CD4-positive, alpha-beta T cell treated with Interleukin-4 for 4 hours (primary cell): ENCODE data around the gene ESRRG.
"Not testable (repeated sequence)": the region's sequence is repeated elsewhere in the genome, so short reads cannot be mapped to it uniquely, and the experiment has no call there.

Experiments used
- DNase-seq: peaks from one replicate; pipeline ENCODE4 v3.0.0-alpha.2; 2020

The ESRRG gene

DNA sequence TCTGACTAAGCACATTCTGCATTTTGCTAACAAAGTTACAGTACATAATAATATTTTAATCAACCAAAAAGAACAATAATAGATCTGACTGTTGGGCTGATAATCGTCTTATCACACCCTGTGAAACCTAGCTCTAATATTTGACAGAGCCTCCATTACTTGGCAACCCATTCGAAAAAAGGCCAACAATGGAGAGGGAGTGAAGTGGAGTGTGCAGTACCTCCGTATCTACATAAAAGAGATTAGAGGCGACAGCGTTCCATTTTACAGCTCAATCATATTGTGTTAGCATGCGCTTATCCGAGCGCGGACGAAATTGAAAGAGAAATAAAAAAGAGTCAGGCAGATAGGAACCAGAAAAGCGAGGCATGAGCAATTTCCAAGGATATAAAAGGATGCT, 162.7 kb downstream of the ESRRG start:
- DNase-seq = no peak

DNA sequence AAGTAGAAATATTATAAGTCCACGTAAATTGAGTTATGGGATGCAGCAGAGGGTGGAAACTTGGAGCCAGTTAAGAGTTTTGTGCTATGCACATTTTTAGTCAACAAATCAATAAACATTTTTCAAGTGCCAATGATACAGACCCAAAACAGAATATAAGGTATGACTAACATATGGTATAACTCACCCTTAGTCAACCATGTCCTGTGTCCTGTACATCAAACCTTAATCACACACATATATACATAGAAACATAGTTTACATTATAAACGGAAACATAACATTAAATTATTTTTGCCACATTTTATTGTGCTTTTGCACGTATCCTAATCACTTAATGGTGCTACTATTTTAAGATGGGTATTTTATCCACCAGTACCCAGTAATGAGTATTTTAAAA, 163.9 kb downstream of the ESRRG start:
- no peak for DNase-seq

DNA sequence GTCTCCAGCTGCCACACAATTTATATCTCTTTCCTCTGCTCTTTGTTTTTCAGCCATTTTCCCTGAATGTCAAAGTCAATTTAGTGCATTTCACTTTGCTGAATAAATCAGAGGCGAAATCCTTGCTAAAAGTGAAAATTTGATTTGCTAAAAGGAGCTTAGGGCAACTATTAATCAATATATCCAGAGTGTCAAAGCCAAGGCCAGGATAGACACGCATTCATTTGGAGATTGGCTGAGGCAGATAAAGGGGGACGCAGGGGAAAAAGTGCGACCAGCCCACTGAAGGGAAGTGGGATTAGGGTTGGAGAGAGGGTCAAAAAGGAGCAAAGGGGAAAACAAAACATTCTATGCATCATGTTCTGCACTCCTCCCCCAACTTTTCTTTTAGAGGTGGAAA, 167.6 kb downstream of the ESRRG start:
- DNase-seq = no peak

DNA sequence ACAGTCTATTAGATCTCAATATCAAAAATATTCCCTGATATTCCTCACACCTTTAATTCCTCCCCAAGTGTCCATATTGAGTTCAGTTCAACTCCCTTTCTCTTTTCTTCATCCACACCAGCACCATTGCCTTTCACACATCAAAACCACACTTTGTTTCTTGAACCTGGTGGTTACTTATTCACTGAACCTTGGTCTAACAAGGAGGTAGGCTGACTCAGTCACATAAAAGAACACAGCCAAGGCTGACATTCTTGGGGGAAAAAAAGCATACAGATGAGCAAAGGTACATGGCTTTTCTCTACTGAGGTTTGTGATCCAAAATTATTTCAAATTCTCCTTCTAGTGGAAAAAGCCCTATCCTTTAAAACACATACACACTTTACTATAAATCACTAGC, 168.3 kb downstream of the ESRRG start:
- no peak for DNase-seq

DNA sequence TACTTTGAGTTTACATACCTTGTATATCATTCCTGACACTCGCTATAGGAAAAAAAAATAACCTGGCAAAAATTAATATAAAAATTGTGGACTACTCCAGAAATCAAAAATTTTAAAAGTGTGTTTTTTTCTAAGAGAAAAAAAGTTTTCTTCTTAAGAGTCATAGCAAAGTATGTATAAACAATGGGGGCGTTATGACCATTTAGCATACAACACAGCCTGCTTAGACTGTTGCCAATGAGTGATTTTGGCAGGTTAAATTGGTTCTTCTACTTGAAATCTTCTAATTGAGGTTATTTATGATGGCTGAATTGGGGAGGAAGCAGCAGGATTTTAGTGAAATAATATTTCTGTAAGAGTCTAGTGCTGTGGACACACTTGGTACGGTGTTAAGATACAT, 169.5 kb downstream of the ESRRG start:
- DNase-seq = no peak

DNA sequence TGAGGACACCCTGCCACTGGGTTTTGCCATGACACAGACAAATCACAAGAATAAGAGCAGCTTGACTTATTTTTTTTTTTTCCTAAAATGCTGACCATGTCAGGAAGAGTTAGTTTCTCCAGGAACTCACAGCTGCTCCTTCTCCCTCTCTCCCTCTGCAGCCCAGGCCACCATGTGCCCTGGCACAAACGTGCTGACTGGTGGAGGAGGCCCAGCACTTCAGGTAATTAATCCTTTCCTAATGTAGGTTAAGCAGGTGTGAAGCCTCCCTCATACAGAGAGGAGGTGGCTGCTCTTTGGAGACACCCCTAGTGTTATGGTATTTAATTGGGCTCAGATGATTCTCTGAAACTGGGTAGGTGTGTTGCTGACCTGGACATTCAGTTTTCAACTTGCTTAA, 170.2 kb downstream of the ESRRG start:
- DNase-seq = no peak

DNA sequence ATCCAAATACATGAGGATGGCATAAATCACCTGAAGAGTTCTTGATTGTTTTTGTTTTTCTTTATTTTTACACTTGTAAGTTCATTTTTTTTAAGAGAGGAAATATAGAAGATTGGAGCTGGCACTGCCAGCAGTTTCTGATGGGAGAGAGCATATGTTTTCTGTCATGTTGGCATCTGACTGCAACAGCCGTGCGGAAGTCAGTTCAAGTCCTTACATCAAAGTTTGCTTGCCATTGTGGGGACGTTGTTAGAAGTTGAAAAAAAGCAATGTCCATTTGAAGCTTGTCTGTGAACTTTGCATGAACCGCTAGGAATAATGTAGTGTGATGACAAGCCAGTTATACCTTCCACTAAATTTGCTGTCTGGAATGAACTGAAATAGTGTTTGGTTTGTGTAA, 173.4 kb downstream of the ESRRG start:
- DNase-seq = no peak

DNA sequence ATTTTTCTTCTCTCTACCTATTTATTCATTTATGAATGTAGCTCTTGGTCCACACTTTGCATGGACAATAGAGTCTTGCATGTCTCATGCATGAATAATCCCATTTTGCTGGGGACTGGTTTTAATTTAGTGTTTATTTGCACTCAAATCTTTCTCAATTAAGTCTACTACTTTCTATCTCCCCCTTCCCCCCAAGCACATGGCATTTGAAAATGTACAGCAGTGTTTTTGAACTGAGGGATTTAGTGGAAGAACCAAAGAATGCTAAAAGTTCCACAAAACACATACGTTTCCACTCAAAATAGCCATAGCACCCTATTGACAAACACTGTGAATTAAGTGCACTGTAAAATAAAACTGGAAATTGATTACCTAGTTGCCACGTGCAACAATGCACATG, 180.5 kb downstream of the ESRRG start:
- no peak for DNase-seq

DNA sequence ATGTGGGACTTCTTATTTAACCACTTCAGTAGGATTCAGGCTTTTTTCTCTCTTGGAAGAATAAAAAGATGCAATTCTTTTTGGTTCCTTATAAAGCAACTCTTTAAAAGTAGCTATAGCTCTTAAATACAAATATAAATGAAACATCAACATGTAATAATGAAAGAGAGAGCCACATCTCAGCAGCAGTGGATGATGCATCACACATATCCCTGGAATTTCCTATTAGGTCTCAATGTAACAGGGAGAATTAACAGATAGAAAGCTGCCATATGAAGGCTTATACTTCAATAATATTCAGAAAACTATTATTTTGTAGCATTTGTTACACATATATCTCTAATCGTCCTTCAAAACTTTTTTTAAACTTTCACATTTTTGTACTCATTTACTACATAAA, 181.0 kb downstream of the ESRRG start:
- DNase-seq = no peak

DNA sequence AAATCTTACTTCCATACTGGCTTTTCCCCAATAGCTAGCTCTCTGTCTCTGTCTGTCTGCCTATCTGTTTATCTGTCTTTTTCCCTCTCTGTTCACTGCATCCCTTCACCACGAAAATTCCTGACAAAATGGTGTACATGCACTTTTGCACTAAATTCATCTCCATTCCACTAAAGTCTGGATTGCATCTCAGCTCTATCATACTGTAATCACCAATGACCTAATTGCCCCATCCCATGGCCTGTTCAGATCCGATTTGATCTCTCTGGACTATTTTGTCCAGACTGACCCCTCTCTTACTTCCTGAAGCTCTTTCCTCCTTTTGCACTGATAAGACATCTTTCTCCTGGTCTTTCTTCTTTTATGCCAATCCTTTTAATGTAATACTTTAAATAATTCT, 187.5 kb downstream of the ESRRG start:
- no peak for DNase-seq

DNA sequence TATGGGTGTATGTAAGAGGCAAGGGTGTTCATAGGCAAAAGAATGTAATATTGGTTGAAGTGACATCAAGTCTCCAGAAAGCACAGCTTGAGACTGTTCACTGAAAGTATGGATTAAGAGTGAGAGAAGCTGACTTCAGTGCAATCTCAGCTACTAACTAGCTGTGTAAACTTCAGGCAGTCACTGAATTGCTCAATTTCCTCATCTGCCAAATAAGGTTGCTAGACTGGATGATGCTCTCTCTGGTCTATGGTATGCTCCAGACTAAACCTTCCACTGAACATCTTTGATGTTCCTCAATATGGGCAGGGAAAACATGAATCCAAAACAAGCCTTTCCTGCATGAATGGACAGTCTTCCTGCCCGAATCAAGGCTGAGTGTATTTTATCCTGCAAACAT, 188.2 kb downstream of the ESRRG start:
- DNase-seq = no peak

DNA sequence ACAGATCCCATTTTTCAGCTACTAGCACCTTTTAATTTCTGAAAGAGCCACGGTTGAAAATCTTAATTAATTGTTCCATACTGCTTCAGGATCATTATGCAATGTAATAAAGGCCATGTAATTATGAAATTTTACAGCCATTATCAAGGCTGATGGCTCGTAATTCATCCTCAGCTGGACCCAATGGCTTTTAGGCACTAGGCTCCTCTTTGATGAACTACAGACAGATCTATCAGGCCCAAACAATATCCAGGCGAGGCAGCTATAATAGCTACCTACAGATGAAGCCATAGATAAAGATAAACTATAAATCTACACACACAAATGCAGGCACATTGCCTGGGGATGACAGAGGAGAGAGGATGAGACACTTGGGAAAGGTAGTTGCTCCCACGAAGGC, 189.5 kb downstream of the ESRRG start:
- DNase-seq = no peak

DNA sequence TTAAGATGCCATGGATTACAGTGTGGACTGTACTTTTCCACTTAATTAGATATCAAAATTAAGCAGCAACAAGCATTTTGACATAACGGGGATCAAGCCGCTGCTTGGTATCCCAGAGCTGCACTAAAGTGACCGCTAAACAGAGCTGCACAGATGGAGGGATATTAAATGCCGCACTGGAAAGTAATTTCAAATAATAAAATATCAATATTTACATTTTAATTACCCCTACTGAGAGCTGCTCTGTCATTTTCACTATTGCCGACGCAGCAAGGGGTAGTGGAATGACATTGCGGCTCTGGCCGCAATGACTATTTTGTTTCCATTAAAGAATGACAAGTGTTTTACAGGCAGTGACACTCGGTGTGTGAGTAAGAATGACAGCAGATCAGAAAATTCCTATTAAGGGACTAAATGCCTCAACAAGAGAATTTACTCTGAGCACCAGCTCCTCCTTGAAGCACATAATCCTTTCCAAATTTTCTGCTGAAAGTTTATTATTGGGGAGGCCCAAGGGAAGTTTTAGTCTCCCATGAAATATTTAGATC, 190.9 kb downstream of the ESRRG start:
- DNase-seq = no peak

DNA sequence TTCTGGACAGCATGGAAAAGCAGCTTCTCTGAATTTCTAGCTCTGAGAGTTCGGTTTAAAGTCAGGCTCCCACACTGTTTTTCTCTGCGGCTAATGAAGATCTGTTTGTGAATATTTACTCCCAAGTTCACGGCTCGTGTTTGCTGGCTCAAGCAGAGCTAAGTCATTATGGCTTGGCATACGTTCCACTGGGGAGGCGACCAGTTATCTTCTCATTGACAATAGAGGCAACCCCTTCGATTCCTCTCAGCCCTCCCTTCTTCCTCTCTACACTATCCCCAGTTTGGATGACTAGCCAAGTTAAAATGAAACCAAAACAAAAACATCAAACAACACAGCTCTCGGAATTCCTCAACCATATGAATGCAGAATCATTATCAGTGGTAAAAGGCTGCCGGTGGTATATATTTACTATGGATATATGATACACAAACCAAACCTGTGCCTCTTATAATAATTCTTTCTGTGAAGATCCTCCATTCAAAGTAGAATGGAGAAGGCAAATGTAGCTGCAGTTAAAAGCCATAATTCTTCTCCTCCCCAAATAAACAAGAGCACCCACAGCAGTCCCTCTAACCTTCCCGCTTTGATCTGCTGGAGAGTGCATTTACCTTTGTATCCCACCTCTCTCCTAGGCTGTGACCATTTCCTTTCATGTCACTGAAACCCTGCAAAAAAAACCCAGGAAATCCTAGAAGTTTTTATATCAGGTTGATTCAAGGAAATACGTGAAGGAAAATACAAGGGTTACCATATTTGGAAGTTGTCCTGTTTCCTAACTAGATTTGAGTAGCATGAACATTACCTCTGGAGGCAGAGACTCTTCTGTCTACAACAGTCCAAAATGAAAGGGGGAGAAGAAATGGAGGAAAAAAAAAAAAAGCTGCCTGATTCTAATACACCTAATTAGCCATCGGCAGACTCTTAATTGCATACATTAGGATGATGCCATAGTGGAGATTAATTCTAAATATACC, 191.7 kb downstream of the ESRRG start:
- DNase-seq = no peak

DNA sequence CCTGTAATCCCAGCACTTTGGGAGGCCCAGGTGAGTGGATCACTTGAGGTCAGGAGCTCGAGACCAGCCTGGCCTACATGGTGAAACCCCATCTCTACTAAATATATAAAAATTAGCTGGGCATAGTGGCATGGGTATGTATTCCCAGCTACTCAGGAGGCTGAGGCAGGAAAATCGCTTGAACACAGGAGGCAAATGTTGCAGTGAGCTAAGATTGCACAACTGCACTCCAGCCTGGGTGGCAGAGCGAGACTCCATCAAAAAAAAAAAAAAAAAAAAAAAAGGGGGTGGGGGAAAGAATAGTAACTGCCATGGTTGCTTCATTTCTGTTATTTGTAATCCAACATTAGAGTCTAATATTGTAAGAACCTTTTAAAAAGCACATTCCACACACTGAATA, 193.4 kb downstream of the ESRRG start:
- DNase-seq = not testable (repeated sequence)

DNA sequence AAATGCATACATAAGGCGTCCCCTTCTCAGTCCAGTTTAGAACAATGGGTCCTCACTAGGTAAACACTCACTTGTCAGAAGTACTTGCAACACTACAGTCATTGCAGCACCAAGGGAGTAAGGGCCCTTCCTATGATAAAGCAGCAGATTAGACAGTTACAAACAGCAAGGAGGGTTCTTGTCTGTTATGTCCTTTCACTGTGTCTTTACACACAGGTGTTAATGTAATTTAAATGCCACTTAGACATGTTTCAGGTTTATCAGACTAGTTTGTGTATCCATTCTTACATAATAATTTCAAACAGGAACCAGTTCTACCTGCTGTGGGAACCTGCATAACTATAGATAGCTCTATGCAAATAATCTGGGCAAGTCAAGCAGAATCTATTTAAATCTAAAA, 194.4 kb downstream of the ESRRG start:
- no peak for DNase-seq

DNA sequence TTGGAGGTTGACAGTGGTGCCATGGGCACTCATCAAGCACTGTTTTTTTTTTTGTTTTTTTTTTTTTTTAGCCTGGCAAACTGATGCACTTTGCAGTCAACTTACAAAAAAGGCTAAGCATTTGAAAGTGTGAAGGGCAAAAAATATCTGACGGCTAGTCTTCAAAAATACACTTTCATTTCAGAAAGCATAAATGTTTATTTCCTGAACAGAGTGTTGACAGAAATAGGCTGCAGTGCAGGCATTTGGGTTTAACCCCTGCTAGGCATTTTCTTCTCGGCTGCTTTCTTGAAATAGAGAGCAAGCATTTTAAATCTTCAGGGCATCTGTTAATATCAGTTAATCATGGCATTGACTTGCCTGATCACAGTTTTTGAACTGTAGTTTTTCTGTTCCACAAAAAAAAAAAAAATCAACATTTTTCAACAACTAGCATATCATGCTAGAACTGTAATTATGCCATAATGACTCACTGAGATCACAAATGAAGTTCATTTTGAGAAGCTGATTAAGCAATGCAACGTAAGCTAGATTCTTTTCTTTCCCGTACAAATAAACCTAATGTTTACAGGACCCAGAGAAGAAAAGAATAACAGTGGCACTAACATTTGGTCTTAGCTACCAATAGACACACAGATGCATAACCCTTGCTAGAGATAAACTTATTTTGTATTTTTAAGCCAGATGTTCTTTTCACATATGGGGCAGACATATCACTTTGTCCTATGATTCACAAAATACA, 199.6 kb downstream of the ESRRG start:
- no peak for DNase-seq

DNA sequence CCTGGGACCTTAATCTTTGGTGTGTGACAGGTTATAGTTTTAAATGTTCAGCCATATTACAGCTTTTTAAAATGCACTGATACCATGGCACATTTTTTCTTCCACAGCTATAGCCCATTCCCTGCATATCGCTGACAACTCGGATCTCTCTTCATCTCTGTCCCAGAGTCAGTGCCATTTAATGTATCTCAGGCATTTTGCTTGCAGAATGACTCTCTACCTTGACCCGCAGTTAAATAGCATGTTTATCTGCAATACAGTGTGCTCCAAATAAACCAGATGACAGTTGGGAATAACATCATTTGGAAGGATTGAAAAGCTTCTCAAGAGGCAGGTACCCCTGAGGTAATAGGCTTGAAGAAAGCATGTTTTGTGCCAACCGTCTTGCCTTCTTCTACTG, 200.2 kb downstream of the ESRRG start:
- DNase-seq = no peak

DNA sequence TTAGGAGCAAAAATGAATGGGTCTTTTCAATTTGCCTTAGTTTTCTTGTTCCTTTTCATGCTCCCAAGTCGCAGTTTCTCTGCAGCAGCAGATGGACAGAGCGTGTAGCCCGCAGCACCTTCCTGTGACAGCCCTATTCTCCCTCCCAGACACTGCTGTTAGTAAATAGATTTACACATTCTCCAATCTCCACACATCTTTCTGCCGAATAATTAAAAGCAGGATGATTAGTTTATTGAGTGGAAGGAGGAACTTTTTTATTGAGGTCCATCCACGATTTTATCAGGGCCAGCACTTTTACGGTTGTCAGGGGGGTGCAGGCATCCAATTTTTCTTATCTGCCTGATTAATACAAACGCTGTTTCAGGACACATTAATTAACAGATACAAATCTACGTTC, 201.8 kb downstream of the ESRRG start:
- no peak for DNase-seq

DNA sequence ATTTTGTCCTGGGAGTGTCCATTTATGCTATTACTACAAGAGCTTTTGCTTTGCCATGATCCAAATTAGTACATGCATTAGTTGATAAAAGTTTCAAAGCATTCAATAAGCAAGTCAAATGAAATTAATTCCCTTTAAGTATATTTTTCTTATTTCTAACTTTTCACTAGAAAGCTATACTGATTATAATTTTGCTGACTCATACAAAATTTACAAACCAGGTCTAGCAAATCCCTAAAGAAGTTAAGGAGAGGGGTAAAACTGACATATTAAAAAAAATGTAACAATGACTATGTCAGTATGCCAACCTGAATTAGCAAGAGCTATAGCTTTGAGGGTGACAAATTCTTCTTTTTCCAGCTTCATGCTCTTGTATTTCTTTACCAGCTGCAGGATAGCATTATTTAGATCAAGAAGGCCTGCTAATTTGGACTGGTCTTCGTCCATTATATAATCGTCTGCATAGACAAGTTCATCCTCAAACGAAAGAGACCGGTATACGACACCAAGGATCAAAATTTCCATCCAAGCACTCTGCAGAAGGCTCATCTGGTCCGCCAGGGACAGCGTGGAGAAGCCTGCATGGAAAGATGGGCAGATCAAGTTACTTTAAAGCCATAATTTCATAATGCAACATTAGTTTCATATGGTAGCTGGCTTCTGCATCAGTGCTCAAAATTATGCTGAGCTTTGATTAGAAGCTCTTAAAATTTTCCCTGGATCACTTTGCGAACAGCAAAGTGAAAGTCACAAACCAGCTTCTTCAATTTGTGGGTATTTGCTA, 204.2 kb downstream of the ESRRG start:
- DNase-seq = no peak

DNA sequence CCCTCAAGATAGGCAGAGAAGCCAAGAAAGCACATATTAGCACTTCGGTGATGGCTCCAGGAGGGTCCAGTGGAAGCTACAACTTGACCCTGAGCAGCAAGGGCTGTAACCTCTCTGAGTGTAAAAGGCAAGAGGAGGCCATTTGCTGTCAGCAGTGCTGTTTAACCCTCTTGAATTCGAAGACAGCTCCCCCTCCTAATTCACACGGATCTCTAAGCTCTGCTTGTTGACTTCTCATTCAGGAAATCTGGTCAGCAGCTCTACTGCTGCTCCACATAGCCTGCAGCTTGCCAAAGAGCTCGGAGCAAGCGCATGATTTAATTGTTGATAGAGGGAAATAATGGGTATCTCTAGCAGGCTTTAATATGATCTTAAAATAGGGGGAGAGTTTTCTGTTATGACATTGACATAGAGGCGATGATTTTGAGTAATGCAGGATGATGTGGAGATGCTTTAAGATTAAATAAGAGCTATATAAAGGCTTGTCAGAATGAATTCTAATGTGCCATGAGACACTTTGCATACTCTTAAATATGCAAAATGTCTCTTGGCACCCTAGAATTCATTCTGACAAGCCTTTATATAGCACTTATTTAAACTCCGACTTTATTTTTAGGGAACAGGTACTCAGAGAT, 220.6 kb downstream of the ESRRG start:
- no peak for DNase-seq

DNA sequence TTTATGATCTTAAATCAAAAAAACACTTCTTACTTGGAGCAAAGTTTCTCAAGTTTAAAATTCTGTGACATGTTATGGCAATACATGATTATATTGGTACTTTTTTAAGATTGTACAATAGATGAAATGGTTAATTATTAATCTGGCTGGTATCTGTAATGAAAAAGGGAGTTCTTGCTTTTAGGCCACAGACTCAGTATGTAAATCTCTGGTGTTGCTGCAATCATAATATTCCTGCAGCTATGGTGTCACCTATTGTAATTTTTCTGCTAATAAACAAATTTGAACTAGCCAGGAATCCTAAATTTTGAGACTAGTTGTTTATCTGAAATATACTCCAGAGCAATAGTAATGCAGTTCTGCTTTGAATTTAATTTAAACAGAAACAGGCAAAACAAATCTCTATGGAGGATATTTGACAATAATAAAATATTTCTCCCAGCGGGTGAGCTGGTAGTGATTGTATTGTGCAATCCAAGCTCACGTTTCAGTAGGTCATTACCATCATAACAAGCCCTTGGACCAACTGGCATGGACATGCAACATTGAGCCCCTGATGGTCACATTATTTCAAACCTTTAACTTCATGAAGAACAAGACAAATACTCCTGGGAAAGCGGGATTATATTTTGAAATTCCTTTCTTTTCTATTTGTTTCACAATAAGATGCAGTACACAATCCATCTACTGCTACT, 222.8 kb downstream of the ESRRG start:
- DNase-seq = no peak
